IPS DF 4.7 (cell line): ENCODE data around the gene RANBP17.
"Not testable (repeated sequence)": the region's sequence is repeated elsewhere in the genome, so short reads cannot be mapped to it uniquely, and the experiment has no call there.

Source experiments
- DNase-seq: peaks from one replicate; pipeline ENCODE4 v3.0.0-alpha.2; 2013; ENCODE audit warnings: low spot score; ENCODE audit errors: extremely low read depth

The RANBP17 gene

DNA sequence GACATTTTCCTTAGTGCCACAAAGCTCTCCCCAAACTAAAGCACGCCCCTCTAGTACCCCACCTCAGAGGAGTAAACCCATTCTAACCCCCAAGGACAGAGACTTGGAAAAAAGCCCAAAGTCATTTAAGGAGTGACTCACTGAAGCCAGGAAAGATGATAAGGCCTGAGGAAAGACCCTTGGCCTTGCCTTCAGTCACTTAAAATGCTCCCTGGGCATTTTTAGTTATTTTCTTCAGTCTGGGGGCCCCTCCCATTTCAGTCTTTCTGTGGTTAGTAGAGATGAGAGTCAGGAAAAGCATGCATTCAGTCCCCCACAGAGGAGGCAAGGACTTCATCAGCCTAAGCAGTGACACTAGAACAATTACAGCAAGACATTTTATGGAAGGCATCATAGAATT, 433.5 kb downstream of the RANBP17 start:
- no peak for DNase-seq

DNA sequence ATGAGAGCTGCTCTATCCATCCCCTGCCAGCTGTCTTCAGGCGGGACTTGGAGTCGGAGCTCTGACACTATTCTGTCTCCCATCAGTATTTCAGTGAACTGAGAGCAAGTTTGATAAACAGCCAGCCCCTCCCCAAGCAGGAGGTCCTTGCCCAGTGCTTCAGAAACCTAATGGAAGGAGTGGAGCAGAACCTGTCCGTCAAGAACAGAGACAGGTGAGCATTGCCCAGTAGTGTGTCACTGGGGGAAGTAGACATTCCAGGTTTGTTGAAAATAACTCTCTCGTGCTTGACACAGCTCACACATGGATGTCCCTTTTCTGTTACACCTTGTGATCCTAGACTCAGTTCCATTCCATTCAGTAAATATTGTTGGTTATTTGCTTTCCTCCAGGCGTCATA, 434.0 kb downstream of the RANBP17 start:
- no peak for DNase-seq

DNA sequence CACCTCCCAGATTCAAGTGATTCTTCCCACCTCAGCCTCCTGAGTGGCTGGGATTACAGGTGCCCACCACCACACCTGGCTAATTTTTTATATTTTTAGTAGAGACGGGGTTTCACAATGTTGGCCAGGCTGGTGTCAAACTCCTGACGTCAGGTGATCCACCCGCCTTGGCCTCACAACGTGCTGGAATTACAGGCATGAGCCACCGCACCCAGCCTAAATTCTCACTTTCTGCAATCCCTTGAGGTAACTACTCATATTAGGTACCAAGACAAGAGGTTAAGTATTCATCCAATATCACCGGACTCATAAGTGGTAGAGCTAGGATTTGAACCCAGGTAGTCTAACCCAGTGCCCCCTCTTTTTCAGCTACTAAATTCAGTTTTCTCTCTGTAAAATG, 436.1 kb downstream of the RANBP17 start:
- DNase-seq: not testable (repeated sequence)

DNA sequence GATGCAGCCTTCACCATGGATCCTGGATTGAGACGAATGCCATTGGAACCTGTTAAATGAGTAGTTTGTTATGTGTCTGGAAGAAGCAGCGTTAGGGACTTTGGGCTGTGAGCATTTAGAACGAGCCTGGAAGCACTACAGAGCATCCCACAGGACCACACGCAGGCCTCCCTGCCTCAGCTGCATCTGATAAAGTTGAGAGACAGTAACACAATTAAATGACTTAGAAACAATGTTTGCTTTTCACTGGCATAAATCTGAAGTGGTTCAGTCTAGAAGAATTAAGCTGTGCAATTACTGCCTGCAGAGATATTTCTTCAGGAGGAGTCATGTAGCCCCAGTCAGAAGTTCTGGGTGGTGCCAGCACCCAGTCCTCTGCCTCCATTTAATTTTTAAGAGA, 437.4 kb downstream of the RANBP17 start:
- no peak for DNase-seq

DNA sequence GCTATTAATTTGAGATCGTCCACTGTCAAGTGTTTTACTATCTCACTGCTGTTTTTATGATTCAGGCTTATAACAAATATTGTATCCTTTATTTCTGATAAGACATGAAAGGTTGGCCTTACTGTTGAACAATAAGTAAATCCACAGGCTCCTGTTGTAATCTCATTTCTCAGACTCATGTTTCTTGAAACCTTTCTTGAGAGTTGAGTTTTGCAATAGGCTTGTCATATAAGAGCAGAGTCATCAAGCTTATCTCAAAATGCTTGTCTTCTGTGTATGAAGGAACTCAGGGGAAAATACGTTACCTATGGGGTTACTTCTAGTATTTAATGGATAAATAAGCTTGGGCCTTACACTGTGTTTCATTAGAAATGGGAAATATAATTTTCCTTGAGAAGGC, 438.0 kb downstream of the RANBP17 start:
- no peak for DNase-seq

DNA sequence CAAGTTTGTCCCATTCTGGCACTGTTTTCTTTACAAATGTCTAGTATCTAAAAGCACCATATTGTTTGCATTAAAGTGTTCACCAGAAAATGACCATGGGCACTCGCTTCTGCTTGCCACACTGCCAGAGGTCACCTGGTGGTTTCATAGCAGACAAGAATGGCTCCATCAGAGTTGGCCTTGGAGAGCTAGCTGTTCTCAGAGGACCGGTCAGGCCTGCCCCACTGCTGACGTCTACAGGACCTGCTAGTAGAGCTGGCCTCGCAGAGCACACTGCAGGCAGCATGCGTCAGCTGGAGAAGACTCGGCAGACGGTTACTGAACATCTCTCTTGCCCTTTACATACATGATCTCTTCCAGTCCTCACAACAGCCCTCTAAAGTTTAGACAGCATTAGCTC, 438.5 kb downstream of the RANBP17 start:
- DNase-seq: no peak

DNA sequence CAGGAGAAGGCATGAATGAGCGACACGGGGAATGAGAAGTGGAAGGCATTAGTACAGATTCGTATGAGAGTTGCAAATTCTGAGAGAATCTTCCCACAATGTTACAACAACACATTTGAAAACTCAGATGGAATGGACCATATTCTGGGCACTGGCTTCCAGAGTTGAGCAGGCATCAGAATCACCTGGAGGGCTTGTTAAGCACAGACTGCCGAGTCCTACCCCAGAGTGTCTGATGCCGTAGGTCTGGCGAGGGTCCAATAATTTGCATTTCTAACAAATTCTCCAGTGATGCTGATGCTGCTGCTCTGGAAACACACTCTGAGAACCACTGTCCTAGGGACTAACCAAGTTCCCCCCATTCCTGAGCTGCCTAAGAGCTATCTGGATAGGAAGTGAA, 444.3 kb downstream of the RANBP17 start:
- no peak for DNase-seq

DNA sequence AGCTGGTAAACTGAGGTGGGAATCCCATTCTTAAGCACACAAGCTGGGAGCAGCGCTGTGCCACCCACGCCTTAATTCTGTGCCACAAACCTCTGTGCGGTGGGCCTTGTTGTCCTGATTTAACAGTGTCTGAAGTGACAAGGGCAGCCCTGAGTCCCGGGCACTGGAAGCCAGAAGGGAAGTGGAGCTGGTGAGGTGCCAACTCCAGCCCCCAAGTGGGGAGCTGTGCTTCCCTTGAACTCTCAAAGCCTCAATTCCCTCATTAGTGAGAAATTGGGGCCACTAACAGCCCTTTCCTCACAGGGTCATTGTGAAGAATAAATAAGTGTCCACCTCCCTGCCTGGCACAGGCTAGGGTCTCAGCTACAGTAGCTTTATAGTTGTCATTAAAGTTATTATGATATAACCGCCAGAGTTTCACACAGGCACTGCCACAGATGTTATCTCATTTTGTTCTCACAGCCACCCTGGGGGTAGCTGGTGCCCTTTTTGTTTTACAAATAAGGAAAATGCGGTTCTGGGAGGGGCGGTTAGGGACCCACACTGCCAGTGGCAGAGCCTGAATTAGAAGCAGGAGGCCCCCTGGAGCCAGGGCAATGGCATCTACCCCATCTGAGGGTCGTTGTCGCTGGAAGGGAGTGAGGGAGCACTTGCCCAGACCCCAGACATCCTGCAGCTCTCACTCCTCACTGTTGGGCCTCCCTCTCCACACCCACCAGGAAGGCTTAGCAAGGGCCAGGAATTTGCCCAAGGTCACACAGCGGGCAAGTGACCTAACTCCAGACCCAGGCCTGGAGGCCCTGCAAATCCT, 445.2 kb downstream of the RANBP17 start:
- DNase-seq: no peak

DNA sequence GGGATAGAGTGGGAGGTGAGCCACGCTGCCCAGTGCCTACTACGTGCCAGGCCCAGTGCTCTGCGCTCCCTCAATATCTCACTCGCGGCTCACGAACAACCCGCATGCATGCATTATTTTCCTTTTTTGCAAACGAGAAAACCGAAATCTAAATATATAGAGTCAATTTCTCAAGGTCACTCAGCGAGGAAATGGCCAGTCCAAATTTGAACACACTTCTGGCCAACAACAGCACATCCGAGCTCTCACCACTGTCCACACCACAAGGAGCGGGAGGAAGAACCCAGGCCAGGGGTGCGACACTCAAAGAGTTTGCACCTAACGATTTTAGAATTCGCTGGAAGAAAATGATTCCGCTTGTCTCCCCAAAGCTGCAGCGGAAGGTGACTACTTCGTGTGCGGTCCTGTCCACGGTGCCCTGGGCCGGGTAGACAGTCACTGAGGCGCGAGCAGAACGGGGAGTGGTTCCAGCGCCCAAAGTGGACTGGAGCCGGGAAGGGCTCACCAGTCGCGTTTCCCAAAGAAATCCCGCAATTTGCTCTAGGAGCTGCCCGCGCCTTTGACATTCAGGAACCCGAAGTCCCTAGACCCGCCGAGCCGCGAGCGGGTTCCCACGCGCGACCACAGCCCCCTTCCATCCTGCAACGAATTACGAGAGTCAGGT, 446.1 kb downstream of the RANBP17 start:
- DNase-seq: no peak

DNA sequence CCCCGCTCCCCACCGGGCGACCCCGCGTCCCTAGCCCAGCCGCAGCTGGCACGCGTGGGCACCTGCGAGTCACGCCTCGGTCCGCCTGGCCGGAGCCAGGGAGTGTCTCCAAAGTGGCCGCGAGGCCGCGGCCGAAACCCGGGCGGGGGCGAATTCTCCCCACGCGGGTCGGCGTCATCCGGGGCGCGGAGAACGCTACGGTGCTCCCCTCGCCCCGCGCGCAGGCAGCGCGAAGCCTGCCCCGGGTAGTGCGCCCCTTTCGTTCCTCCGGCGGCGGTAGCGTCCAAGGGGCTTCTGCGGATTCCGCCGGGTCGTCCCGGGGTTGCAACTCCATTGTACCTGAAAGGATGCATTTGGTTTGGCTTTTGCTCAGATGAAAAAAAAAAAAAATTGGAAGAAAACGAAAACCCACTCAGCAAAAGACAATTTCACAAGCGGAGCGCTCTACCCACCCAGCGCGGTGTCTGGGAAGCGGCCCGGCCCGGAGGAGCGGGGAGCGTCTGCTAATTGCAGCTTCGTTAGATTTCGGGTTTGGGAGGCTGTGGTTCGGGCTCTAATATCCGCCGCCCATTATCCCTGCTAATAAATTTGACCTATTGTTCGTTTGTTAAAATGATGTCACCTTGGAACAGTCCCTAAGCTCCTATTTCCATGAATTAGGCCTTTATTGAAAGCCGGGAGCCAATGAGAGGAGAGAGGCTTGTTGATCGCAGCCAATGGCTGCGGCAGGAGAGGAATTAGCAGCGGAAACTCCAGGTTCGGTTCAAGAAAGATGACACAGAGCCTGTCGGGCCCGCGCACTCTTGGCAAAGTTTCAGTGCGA, 446.8 kb downstream of the RANBP17 start, which contains the start of gene TLX3:
Gene TLX3 (plus strand): TSS at position 796 of the 823 bp plus-strand sequence. CDS start 118 bp downstream, outside the sequence.
- DNase-seq: peak; percentile 87

DNA sequence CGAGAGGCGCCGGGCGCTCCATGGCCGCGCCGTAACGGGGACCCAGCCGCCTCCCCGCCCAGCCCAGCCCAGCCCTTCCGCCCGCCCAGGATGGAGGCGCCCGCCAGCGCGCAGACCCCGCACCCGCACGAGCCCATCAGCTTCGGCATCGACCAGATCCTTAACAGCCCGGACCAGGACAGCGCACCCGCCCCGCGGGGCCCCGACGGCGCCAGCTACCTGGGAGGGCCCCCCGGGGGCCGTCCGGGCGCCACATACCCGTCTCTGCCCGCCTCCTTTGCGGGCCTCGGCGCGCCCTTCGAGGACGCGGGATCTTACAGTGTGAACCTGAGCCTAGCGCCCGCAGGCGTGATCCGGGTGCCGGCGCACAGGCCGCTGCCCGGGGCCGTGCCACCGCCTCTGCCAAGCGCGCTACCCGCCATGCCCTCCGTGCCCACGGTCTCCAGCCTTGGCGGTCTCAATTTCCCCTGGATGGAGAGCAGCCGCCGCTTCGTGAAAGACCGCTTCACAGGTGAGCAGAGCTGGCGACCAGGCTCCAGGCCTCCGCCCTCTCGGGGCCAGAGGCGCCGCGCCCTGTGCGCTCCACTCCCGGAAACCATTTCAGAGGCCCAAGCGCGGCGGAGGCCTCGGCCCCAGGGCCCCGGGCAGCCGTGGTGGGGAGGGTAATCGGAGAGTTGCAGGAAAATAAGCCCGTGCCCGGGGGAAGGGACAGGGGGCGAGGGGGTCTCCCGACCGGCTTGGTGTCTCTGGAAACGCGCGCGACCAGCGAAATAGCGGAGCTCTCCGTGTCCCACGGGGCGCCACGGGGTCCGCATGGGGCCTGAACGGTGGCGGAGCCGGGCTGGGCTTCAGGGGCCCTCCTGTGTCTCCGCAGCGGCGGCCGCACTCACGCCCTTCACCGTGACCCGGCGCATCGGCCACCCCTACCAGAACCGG, 447.7 kb downstream of the RANBP17 start:
- DNase-seq: no peak

DNA sequence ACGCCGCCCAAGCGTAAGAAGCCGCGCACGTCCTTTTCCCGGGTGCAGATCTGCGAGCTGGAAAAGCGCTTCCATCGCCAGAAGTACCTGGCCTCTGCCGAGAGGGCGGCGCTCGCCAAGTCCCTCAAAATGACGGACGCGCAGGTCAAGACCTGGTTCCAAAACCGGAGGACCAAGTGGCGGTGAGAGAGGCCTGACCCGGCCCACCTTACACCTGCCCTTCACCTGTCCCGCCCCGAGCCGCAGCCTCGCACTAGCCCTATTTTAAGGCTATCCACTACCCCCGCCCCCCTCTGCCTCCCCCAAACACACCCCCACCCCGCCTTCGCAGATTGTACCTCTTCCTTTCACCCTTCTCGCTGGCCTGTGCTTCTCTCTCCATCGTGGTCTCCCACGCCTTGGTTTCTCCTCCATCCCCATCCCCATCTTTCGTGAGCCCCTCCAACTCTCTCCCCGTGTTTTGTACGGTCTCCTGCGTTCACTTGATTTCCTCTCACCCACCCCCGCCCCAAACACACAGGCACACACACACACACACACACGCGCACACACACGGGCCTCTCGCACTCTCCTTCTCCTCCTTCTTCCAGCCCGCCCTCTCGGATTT, 448.5 kb downstream of the RANBP17 start:
- no peak for DNase-seq

DNA sequence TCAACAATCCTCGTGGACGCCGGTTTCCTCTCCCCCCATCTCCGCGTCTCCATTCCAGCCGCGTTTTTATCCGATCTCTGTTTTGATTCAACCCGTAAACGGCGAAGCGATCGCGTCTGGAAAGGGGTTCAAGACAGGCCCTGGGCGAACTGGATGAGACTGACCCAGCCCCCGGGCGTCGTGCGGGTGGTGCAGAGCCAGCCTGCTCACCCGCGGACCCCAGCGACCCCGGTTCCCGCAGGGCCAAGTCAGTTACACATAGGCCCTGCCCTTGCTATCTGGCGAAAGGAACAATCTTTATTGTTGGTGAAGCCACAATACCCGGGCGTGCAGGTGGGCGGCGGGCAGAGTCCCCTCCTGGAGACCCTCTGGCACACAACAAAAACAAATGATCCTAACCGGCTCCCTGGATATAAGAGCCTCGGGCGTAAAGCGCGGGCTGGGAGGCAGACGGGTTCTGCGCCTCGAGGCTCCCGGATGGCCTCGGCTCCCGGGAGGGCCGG, 449.1 kb downstream of the RANBP17 start:
- no peak for DNase-seq

DNA sequence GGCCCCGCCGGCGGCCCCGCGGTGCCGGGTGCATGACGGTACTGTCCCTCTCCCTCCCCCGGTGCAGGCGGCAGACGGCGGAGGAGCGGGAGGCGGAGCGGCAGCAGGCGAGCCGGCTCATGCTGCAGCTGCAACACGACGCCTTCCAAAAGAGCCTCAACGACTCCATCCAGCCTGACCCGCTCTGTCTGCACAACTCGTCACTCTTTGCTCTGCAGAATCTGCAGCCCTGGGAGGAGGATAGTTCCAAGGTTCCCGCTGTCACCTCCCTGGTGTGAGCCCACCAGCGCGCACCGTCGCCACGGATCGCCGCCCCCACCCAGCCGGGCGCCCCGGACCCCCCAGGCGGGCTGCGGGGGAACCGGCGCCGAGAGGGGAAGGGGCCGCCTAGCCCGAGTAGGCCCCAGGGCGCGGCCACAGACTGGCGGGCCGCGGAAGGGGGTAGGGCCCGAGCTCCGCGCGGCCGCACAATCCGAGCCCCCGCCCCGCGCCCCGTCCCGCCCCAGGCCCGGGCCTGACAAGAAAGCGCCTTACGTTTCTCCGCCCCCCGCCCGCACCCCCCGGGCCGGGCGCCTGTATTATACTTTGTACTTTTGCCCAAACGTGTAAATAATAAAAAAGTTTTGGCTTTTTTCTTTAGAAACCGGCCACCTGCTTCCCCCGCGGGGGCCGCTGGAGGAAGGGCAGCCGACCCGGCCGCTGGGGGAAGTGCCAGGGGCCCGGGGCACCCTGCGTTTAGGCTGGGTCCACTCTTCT, 449.7 kb downstream of the RANBP17 start:
- no peak for DNase-seq

DNA sequence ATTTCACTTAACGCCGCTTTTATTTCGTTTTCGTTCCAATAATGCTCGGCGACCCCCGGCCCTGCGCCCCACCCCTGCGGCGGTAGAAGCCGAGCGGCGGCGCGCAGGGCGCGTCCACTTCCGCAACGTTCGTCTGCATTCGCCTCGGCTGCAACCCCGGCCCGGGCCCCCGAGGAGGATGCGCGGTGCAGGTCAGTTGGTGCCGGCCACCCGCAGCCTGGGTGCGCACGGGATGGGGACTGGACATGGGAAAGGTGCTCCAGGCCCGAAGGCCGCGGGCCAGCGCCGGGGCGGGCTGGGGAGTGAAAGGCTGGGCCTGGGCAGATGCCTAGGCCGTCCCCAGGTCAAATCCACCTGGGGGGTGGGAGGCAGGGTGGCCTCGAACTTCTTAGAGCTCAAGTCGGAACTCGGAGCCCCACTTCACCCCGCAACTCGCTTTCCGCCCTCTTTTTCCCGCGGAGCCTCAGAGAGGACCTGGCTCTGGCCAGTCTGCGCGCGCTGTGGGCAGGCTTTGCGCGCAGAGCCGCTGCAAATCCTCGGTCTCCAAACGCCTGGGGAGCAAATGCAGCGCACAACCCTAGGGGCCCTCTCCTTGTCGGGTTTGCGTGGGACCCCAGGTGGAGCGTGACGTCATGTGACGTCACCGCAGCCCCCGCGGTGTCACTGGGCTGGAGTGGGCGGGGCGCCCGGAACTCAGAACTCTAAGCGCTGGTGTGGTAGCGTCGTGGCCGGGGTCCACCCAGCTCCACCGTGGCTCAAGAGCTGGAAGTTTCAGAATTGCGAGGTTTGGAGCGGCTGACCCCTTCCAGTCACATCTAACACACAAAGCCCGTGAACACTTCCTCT, 450.5 kb downstream of the RANBP17 start:
- no peak for DNase-seq

DNA sequence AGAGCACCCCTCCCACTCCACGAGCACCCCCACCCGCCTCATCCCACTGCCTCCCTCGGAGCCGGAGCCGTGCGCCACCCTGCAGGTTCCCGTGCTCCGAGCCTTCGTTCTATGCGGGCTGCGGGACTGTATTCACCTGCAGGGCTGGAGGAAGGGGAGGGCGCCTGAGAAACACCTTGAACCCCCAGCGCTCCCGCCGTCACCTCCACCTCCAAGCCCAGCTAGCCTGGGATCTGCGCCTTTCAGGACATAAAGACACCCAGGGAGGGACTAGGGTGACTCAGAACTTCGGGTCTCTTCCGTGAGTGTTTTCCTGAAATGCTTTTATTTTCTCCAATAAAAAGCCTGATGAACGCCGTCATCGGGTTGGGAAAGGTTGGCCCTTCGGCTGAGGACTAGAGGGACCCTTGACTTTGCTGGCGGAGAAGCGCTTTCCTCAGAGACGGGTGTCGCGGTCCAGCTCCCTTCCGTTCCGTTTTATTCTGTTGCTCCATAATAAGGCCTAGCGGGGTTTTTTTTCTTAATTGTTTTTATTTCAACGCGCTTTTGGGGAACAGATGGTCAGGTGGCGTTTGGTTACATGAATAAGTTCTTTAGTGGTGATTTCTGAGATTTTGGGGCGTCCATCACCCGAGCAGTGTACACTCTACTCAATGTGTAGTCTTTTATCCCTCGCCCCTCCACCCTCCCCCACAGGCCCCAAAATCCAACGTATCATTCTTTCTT, 451.8 kb downstream of the RANBP17 start:
- DNase-seq: no peak

DNA sequence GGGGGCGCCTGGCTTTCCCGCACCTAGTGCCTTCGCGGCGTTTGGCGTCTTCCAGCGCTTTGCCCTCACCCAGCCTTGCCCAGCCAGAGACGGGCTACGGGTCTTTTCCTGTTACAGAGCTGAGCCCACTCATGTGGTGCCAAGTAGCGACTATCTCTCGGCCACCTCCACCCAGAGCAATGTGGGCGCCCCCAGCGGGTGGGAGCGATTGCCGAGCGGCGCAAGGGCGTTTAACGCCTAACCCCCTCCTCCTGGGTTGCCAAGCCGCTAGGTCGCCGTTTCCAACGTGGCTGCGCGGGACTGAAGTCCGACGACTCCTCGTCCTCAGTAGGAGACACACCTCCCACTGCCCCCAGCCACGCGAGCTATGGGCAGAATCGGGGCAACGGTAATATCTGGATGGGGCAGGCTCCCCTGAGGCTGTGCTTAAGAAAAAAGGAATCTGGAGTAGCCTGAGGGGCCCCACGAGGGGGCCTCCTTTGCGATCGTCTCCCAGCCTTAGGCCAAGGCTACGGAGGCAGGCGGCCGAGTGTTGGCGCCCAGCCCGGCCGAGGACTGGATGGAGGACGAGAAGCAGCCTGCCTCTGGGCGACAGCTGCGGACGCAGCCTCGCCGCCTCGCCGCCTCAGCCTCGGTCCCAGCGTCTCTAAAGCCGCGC, 453.0 kb downstream of the RANBP17 start:
- no peak for DNase-seq
